NOMO-1 (cell line): Measurements from ENCODE around the gene KRT6C.
"Not testable (repeated sequence)": the region's sequence is repeated elsewhere in the genome, so short reads cannot be mapped to it uniquely, and the experiment has no call there.

Experiments
- DNase-seq, 2 experiments: peaks; one replicate each; lab custom pipeline; 2025; ENCODE audit not compliant: unreplicated experiment in 2 of 2; lab: John Stamatoyannopoulos, UW

KRT6C gene

GRCh38 chr12:52500574-52500973 lies 27.0 kb upstream of the KRT6C start:
- DNase-seq, result not testable (repeated sequence)

- no peak for DNase-seq
Measured at GRCh38 chr12:52499806-52500560, 26.4 kb upstream of the KRT6C start.

- no peak for DNase-seq
Measured at GRCh38 chr12:52498946-52499345, 25.3 kb upstream of the KRT6C start.

GRCh38 chr12:52497975-52498374 lies 24.4 kb upstream of the KRT6C start:
- no peak for DNase-seq

GRCh38 chr12:52496590-52497071 lies 23.0 kb upstream of the KRT6C start:
- DNase-seq, result no peak

GRCh38 chr12:52496054-52496453 lies 22.4 kb upstream of the KRT6C start:
- DNase-seq, result no peak

GRCh38 chr12:52495389-52495788 lies 21.8 kb upstream of the KRT6C start:
- DNase-seq, result no peak

GRCh38 chr12:52494518-52494917 lies 20.9 kb upstream of the KRT6C start:
- no peak for DNase-seq

GRCh38 chr12:52494100-52494499 lies 20.5 kb upstream of the KRT6C start:
- no peak for DNase-seq

- DNase-seq, result no peak
Measured at GRCh38 chr12:52493172-52493571, 19.6 kb upstream of the KRT6C start, which contains the start of gene KRT6A. Gene KRT6A (minus strand): TSS chr12:52493257. CDS start chr12:52493188, 69 bp downstream.

- DNase-seq, result not testable (repeated sequence)
Measured at GRCh38 chr12:52492405-52492804, 18.8 kb upstream of the KRT6C start.

GRCh38 chr12:52491495-52491894 lies 17.9 kb upstream of the KRT6C start:
- DNase-seq, result not testable (repeated sequence)

GRCh38 chr12:52488736-52489135 lies 15.1 kb upstream of the KRT6C start:
- no peak for DNase-seq

- DNase-seq, result not testable (repeated sequence)
Measured at GRCh38 chr12:52487744-52488443, 14.3 kb upstream of the KRT6C start.

- no peak for DNase-seq
Measured at GRCh38 chr12:52487211-52487610, 13.6 kb upstream of the KRT6C start.

GRCh38 chr12:52486166-52487105 lies 12.8 kb upstream of the KRT6C start:
- DNase-seq, result no peak

GRCh38 chr12:52480073-52480472 lies 6.5 kb upstream of the KRT6C start:
- DNase-seq, result no peak

- no peak for DNase-seq
Measured at GRCh38 chr12:52477651-52478050, 4.0 kb upstream of the KRT6C start.

GRCh38 chr12:52474212-52474611 lies 607 bp upstream of the KRT6C start:
- no peak for DNase-seq

- no peak for DNase-seq
Measured at GRCh38 chr12:52469853-52470252, 3.8 kb downstream of the KRT6C start.

- no peak for DNase-seq
Measured at GRCh38 chr12:52464897-52465296, 8.7 kb downstream of the KRT6C start.
